GM21619 (cell line): Measurements from ENCODE around the gene EXOC4.

ENCODE experiments used
- ATAC-seq: cut with Tn5 transposase; IDR thresholded peaks from one replicate; pipeline ENCODE4 v1.9.1; 2021; ENCODE audit not compliant: unreplicated experiment

Gene EXOC4

DNA sequence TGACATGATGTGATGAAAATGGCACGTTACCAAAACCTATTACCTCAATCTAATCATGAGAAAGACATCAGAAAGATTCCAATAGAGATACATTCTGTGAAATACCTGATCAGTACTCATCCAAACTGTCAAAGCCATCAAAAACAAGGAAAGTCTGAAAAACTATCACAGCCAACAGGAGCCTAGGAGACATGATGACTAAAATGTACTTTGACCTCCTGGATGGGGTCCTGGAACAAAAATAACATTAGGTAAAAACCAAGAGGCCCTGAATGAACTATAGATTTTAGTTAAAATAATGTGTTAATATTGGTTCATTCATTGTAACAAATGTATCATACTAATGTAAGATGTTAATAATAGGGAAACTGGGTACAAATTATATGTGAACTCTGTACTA, 760.4 kb downstream of the EXOC4 start:
- no peak for ATAC-seq

DNA sequence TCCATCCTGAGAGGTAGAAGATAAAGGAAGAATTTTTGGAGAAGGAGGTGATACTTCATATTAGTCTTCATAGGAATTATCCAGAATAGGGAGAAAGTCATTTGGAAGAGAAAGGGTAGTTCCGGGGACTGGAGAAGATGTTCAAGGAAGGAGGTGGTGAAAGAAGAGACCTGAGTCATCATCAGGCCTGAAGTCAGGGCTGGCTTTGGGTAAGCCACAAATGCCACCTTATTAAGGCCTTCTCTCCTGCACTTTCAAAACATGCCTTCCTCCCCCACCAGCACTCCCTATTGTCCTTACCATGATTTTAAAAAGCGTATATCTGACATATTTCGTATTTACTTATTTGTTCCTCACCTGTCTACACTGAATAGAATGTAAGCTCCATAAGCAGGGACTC, 762.1 kb downstream of the EXOC4 start:
- ATAC-seq = no peak

DNA sequence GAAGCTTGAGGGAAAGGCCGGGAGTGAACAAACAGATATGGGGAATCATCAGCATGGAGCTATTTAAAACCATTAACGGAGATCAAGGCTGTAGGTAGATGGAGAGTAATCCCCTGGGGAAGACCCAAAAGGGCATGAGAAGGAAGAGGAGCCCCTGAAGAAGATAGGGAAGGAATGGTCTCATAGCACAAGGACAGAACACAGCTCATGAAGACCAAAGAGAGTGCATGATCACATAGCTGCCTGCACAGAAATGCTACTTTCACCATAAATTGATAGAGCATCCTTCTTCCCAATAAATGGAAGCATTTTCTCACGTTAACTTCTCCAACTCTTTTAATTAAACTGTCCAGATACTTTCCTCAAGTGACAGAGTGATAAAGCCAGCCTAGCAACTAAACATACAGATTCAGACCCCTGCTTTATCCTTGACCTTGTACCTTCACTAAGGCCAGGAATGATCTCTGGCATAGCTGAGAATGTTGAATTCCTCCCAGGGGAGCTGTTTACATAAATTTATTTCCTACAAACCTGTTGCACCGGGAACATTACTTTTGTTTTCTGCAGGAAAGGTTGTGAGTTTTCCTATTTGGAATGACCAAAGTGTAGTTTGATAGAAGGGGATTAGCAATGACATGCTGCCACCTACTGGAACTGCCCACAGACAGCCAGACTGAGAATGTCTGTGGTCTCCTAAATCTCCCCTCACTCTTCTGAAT, 763.5 kb downstream of the EXOC4 start:
- ATAC-seq = no peak

DNA sequence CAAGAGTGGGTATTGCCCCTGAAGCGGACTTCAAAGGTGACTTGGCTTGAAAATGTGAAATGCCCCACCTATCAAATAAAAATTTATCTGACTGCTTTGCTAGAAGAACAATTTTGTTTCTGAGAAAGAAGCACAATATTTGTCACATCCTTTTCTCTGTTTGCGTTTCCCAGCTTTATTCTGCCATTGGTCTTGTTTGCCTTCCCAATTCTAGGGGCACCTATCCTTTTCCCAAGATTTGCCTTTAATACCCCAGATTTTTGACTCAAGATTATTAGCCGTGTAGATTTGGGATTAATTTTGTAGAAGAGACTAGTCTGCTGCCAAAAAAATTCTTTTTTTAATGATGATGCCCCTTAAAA, 764.0 kb downstream of the EXOC4 start:
- no peak for ATAC-seq

DNA sequence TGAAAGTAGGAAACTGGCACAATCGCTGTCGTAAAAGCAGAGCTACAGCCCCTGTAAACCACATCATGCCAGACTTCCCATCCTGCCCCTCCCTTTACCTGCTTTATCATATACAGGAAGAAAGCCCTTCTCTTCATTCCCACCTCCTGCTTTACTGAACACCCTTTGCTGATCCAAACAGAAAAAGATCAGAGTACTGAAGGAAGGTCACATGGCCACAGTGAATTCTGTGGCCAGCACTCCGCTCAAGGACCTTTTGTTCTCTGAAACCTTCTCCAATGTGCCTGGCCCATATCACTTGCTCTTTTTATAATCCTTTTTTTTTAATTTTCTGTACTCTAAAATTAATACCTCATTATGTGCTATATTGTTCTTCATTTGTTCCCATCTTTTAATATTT, 765.4 kb downstream of the EXOC4 start:
- ATAC-seq = no peak

DNA sequence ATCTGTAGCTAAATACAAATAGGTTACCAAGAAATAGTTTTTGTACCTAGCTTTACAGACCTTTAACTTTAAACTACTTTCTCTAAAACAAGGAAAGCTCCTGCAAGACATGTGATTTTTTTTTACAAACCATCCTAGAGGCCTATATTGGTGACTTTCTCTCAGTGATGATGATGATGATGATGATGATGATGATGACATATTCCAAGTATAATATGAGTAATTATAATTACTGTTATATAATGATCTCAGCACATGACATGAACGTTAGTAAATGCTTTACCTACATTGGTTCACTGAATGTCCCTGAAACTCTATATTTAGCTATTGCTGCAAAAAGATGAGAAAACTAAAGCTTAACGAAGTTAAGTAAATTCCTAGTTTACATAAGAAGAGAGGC, 766.4 kb downstream of the EXOC4 start:
- ATAC-seq = no peak

DNA sequence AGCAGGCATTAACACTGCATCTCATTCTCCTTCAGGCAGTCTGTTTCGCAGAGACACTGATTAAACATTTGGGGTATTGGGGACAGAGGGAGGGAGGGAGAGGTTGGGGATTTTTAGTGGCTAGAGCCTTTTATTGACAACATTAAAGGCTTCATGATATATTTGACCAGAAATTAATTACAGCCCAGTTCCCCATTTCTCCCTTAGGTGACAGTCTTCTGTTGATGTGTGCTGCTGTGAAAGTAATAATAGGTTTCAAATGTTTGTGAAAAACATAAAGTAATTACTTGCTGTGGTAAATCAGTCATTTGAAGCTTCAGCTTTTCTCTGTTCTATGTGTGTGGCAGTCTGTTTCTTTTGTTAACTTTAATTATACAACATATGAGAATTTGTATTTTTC, 769.0 kb downstream of the EXOC4 start:
- no peak for ATAC-seq

DNA sequence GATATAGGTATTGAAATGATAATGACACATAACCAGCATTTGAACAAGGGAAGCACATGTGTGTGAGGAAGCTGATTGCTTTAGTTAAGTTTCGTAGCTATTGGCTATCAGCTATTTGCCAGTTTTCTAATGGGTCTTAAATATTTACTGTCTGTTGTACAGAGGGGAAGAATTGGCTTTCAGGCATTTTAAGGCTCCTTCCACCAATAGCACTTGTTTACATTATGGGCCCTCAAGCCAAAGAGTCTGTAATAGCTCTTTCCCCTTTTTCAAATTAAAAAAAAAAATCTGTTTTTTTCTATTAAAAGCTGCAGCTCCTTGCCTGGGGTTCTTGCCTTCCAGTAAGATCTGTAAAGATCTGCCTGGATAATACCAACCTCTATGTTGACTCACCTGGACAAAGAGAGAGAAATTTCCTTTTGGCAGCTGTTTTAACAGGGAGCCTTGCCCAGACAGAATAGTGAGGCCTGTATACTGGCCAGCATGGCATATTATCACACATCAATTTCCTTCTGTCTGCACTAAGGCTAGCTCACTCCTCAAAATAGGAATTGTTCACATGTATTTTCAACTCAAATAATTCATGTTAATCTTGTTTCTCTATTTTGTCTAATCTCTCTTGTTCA, 769.5 kb downstream of the EXOC4 start:
- no peak for ATAC-seq

DNA sequence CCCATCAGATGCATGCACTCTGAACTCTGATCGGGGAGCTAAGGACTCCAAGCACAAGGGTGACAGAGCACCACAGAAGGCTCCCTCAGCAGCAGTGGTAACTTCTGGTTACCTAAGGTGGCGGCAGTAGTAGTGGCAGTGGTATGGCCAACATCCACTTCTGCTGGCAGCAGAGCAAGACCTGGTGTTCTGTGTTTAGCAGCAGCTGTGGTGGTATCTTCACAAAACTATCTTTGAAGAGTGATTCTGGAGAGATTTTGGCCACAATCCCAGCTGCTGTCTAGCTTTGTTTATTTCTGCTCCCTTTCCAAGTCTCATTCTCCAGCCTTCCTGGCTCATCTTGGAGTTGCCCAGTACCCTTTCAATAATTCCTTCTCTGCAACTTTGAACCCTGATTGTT, 771.9 kb downstream of the EXOC4 start:
- ATAC-seq = no peak

DNA sequence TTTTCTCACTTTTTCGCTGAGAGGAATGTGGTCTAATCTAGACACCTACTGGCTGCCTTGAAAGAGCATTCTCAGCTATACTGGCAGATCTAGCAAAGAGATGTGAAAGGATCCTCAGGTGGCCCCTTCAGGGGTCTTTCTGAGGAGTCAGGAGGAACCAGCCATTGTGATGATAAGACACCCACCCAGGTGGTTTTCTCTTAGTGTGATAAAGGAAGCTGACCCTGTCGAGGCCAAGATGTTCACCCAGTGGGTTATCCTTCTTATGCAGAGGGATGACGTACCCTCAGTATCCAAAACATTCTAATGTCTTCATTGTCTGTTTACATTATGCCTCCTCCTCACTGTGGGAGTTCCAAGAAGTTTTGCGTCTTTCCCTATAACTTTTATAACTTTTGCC, 776.0 kb downstream of the EXOC4 start:
- no peak for ATAC-seq

DNA sequence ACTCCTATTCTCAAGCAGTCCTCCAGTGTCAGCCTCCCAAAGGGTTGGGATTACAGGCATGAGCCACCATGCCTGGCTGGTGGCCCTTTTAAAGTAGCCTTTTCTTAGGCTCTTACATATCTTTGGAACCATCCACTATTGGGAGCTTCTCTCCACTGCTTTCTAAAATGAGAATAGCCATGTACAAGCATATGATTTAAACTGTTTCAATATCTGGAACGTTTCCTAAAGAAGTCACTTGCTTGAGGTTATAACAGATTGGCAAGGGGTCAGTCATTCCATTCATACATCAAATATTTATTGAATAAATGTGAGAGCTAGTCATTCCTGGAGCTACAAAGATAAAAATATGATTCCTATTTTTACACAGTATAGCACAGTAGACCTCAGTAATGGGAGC, 776.9 kb downstream of the EXOC4 start:
- ATAC-seq = no peak

DNA sequence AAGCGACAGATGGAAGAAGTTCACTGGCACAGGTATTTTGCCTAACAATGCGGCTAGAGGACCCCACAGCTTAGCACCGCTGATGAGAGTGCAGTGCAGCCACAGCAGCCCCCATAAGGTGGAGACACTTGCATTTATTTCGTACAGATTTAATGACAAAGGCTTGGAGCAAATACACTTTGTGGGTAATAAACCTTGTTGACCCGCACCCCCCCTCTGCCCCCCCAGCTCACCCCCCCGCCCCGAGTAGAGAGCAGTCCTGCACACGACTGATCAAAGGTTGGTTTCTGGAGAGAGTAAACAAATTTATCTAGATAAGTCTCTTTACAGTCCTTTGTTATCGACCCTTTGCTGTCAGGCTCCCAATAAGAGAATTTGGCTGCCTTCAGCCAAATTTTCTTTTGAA, 777.6 kb downstream of the EXOC4 start:
- no peak for ATAC-seq

DNA sequence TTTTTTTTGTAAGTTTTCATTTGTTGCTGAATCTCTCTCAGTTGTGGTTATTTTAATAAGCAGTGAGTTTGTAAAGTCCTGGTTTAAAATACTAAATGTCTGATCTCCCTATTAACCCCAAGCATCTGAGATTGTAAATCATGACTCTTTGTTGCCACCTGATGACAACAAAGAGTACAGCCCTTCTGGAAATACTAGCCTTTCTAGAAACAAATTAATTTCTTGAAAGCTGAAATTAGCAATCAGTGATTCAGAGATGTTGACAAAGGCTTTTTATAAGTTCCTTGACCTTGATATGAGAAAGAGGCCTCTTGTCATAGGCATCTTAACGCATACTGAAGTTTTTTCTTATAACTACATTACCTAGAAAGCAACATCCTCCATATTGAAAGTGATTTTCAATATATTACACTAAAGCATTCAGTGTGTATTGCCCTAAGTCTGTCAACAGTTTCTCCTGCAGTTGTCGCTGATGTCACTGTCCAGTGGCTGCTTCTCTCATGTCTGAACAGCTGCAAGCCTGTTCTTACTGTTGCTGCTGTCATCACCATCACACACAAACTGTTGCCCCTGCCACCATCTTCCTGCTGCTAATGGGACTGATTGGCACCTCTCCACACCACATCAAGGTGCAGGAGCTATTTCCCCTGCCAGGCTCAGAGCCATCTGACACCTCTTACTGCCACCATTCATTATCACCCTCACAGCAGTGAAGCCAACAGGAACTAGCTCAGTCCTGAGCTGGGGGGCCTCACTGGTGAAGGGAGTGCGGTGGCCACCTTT, 779.1 kb downstream of the EXOC4 start:
- no peak for ATAC-seq

DNA sequence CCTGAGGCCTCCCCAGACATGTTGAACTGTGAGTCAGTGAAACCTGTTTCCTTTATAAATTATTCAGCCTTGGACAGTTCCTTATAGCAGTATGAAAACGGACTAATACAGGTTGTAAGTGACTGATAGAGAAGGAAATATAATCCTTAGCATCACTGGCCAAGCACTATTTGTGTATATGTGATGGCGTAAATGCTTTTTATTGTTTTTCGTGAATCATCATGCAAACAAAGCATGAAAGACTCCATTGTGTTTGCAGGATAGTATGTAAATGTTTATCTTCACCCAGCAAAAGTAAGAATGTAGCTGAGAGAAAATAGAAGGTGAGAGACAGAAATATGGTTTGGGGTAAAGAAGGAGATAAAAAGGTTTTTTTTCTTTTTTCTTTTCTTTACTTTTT, 781.8 kb downstream of the EXOC4 start:
- no peak for ATAC-seq

DNA sequence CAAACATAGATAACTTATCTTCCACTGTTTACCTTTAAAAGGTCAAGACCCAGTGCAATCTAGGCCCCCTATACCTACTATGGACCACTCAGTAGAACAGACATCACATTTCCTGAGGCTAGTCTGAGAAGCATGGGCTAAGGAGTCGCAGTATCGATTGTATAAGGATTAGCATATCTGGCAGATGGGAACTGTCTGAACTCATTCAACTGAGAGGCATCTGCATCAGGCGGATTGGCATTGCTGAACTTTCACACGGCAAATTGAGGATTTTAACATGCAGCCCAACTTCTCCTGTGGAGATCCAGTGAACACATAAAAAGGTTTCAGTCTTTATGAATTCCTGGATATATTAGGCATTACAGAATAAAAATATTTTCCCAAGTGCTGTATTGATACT, 785.1 kb downstream of the EXOC4 start:
- ATAC-seq = no peak

DNA sequence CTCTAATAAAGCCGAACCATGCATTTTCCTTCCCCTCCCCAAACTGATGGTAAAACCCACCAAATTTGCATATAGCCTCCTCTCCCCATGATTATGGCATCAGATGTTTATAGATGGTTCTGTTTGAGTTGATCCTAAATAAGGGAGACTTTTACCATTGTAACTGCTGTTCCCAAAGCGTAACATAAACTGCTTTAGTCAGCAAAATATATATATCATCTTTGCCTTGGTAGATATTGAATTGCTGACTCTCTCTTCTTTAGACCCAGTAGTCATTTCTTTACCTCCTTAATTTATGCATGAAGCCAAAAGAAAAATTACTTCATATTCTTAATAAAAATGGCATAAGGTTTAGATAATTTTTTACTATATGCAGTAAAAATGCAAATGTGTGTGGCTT, 788.1 kb downstream of the EXOC4 start:
- no peak for ATAC-seq

DNA sequence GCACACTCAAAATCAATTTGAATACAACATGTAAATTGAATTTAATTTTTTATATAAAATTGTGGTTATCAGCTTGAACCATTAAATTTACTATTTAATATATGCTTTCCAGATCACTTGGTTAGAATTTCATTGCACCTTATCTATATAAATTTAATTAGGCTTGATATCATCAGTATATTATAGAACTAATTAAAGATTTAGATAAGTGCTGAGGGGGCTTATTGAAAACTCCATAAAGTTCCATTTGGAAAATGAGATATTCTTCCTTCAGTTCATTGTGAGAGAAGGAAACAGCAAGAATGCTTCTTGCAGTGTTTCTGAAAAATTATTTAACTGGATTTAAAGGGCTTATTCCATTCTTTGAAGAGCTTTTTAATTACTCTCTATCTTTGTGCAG, 788.6 kb downstream of the EXOC4 start:
- ATAC-seq = no peak

DNA sequence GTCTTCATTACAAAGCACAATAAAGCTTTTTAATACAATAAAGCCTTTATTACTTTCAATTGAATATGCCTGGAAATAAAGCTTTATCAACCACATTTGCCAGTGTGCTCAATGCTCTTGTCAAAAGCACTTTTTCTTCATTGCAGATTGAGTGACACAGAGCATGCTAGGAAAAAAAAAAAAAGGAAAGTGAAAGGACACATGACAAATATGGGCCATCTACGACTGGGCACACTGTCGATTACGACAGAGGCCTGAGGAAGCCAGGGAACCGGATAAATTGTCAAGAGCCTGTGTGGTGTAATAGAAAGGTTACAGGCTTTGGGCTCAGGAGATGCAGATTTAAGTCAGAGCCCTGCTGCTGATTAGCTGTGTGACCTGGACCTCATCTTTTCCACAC, 789.4 kb downstream of the EXOC4 start:
- no peak for ATAC-seq

DNA sequence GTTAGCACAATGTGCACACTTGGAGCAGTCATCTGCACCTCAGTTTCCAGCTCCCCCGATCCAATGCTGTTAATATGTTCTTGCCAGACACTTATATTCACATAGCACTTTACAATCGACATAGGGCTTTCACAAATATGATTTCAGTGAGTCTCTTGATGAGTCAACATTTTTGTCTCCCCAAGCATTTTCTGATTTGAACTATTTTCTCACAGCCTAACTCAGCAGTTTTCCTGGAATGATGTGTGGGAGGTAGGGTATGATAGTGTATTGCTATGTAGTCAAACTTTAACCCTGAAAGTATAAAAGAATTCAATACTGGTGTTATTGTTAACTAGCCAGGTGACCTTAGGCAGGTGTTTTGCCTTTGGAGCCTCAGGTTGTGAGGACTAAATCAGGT, 791.8 kb downstream of the EXOC4 start:
- ATAC-seq = no peak

DNA sequence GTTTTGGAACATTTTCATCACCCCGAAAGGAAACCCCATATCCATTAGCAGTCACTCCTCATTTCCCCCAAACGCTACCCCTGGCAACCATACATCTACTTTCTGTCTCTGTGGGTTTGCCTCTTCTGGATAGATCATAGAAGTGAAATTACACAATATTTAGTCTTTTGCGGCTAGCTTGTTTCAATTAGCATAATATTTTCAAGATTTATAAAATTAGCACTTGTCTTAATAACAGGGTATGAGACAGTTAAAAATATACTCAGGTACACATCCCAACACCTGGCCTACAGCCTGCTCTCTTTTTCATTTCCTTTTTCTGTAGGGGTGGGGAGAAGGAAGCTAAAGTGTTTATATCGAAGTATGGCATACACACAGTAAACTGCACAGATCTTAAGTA, 792.8 kb downstream of the EXOC4 start:
- peak; percentile 48 for ATAC-seq

DNA sequence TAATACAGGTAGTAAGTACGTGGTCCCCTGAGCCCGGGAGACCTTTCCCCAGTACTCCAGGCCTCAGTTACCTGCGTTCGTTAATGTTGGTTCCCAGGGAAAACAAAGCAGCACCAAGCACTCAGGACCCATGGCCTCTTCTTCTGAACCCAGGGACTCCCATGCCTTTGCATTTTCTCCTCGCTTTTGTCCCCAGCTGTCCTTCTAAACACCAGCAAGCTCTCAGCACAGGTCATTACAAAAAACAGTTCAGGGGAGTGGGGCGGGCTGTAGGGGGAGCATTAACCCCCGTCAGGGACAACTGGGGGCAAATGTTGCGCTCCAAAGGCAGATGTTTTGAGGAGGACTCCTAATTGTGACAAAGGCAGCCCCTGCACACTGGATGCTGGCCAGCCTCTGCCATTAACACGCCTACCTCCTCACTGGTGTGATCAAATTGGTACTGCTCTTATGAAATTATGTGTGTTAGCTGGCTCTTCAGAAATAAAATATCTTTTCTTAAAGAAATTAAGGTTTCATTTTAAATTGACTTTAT, 793.8 kb downstream of the EXOC4 start:
- no peak for ATAC-seq

DNA sequence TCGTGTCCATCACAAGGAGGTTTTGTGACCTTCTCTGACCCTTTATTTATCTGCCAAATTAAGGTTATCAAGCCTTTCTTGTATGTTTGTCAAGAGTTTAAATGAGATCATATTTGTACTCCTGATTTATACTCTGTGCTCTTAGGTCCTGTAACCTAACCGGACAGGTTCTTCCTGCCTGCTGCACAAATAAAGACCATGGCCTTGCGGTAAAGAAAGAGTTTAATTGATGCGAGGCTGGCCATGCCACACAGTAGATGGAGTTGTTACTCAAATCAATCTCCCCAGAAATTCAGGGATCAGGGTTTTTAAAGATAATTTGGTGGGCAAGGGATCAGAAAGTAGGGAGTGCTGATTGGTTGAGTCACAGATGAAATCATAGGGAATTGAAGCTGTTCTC, 794.8 kb downstream of the EXOC4 start:
- no peak for ATAC-seq
